HG03039 (cell line): ENCODE results near the gene IQCB1.
"Not testable (repeated sequence)": the region's sequence is repeated elsewhere in the genome, so short reads cannot be mapped to it uniquely, and the experiment has no call there.

Experiments used
- ATAC-seq: cut with Tn5 transposase; IDR thresholded peaks from one replicate; pipeline ENCODE4 v1.9.1; 2021; ENCODE audit warnings: mild to moderate bottlenecking, moderate library complexity; ENCODE audit not compliant: unreplicated experiment

IQCB1 gene

GRCh38 chr3:121749276-121750086 lies 85.4 kb downstream of the IQCB1 start, which contains the start of gene GOLGB1:
TSS of gene GOLGB1 (minus strand) at chr3:121749741. CDS start at chr3:121730971, 18,770 bp downstream.
- ATAC-seq: peak; percentile 95

- ATAC-seq: peak; percentile 18
Measured at GRCh38 chr3:121748680-121749275, 86.1 kb downstream of the IQCB1 start.

GRCh38 chr3:121747976-121748375 lies 86.9 kb downstream of the IQCB1 start:
- no peak for ATAC-seq

- not testable (repeated sequence) for ATAC-seq
Measured at GRCh38 chr3:121743106-121743505, 91.8 kb downstream of the IQCB1 start.

GRCh38 chr3:121740896-121741295 lies 94.0 kb downstream of the IQCB1 start:
- no peak for ATAC-seq

- no peak for ATAC-seq
Measured at GRCh38 chr3:121739902-121740301, 95.0 kb downstream of the IQCB1 start.

- no peak for ATAC-seq
Measured at GRCh38 chr3:121737644-121738043, 97.2 kb downstream of the IQCB1 start.

- no peak for ATAC-seq
Measured at GRCh38 chr3:121736112-121736511, 98.7 kb downstream of the IQCB1 start.

GRCh38 chr3:121735047-121735696 lies 99.7 kb downstream of the IQCB1 start:
- ATAC-seq: peak; percentile 94

GRCh38 chr3:121730940-121731687 lies 103.7 kb downstream of the IQCB1 start:
- no peak for ATAC-seq

- ATAC-seq: peak; percentile 80
Measured at GRCh38 chr3:121724130-121724529, 110.7 kb downstream of the IQCB1 start.

GRCh38 chr3:121723485-121723884 lies 111.4 kb downstream of the IQCB1 start:
- ATAC-seq: no peak

GRCh38 chr3:121722411-121722810 lies 112.4 kb downstream of the IQCB1 start:
- no peak for ATAC-seq

GRCh38 chr3:121720163-121720562 lies 114.7 kb downstream of the IQCB1 start:
- no peak for ATAC-seq
